ENCODE data around the gene COL25A1.

COL25A1 gene

GRCh38 chr4:109163493-109163892 is 139.0 kb downstream of the COL25A1 start:
- TF ChIP-seq CTCF (IDR thresholded peaks at IDR 0.05; ENCODE audit: extremely low read depth, missing control alignments): no peak
- DNase-seq (ENCODE audit: low spot score): no peak

DNA sequence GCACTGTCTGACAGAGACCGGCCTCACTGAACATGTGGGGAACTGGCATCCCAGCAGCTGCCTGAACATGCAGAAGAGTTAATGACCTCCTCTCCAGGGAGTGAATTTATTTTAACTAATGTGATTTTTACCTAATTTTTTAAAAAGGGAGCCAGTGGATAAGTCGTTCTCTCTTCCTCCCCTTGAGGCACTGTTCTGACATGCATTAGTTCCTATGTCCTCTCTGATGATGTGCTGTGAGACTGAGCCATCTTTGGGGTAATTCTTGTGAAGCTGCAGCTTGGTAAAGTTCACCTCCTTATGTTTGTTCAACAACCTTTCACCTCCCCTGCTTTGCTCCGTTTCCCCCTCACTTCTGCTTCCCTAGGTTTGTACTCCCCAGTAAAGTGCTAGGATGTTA is 139.7 kb downstream of the COL25A1 start:
- no peak for DNase-seq (ENCODE audit: low spot score)
- TF ChIP-seq CTCF (IDR thresholded peaks at IDR 0.05; ENCODE audit: extremely low read depth, missing control alignments): no peak

DNA sequence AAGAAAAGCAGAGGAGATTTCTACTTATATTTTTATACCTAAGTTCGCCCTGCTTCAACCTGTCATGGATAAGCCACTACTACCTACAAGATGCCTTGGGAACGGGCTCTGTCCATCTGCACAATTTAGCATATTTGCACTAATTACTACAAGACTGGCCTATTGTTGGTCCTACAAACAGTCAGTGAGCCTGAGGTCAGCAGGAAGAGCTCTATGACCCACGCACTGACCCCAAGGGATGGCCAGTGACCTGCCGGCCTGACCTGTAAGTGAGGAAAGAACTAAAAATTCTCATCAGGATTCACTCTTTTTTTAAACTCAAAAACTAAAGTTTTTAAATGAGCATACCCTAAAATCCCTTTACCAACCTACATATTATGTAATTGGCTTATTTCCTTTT is 142.0 kb downstream of the COL25A1 start:
- TF ChIP-seq CTCF (IDR thresholded peaks at IDR 0.05; ENCODE audit: extremely low read depth, missing control alignments): no peak
- DNase-seq (ENCODE audit: low spot score): no peak

GRCh38 chr4:109157696-109158095 is 144.8 kb downstream of the COL25A1 start:
- no peak for DNase-seq (ENCODE audit: low spot score)
- no peak for TF ChIP-seq CTCF (IDR thresholded peaks at IDR 0.05; ENCODE audit: extremely low read depth, missing control alignments)

GRCh38 chr4:109157205-109157604 is 145.3 kb downstream of the COL25A1 start:
- TF ChIP-seq CTCF (IDR thresholded peaks at IDR 0.05; ENCODE audit: extremely low read depth, missing control alignments): no peak
- DNase-seq (ENCODE audit: low spot score): no peak

DNA sequence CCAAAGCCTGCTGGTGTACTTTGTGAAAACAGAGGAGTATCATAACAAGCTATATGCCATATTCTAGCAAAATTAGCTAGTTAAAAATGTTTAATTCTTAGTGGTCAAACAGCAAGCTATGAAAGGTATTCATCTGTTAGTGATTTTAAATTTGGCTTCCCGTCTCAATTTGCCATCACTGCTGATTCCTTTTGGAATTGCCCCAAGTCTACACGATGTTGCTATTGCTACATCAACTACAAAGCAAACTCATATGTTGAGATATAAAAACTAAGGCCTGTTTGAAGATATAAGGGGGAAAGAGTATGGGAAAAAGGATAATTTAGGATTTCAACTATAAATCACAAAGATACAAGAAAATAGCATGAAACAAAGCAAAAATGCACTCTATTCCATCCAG is 146.1 kb downstream of the COL25A1 start:
- no peak for TF ChIP-seq CTCF (IDR thresholded peaks at IDR 0.05; ENCODE audit: extremely low read depth, missing control alignments)
- no peak for DNase-seq (ENCODE audit: low spot score)

GRCh38 chr4:109155682-109156283 is 146.7 kb downstream of the COL25A1 start:
- no peak for DNase-seq (ENCODE audit: low spot score)

More at GRCh38 chr4:109155682-109156283, 146.7 kb downstream of the COL25A1 start:
- no peak for TF ChIP-seq CTCF (IDR thresholded peaks at IDR 0.05; ENCODE audit: extremely low read depth, missing control alignments)
